Suprapubic skin (tissue), 4 donors: Measurements from ENCODE around the gene LPXN. TPM values are rescaled to one million over a fixed set of nuclear protein-coding genes. Genes with fewer than 3 reads are reported as not detected.
"Not testable (repeated sequence)": the region's sequence is repeated elsewhere in the genome, so short reads cannot be mapped to it uniquely, and the experiment has no call there.

Experiments used
- DNase-seq, 2 donors: peaks; one replicate each; pipeline ENCODE4 v3.0.0-alpha.2; 2019; ENCODE audit warnings: low spot score in 2 of 2
- H3K27ac ChIP-seq: fragments of 200-600 bp; sonication (generic); one replicate; pipeline ENCODE4 v1.5.1; 2019
- H3K27me3 ChIP-seq: fragments of 200-600 bp; sonication (generic); one replicate; pipeline ENCODE4 v1.5.1; 2019
- H3K36me3 ChIP-seq: fragments of 200-600 bp; sonication (generic); one replicate; pipeline ENCODE4 v1.5.1; 2019
- H3K4me1 ChIP-seq: fragments of 200-600 bp; sonication (generic); one replicate; pipeline ENCODE4 v1.5.1; 2019
- H3K4me3 ChIP-seq: fragments of 200-600 bp; sonication (generic); one replicate; pipeline ENCODE4 v1.5.1; 2019; ENCODE audit warnings: mild to moderate bottlenecking
- H3K9me3 ChIP-seq: fragments of 200-600 bp; sonication (generic); one replicate; pipeline ENCODE4 v1.5.1; 2019
- EP300 ChIP-seq: sonication (generic); formaldehyde crosslinking; IDR thresholded peaks from one replicate; pipeline ENCODE4 v1.6.1; 2017; ENCODE audit warnings: antibody characterized with exemption
- POLR2A ChIP-seq, 2 donors: fragments of 450-650 bp; IDR thresholded peaks; one replicate each; pipeline ENCODE4 v1.6.1; 2017; ENCODE audit warnings: antibody characterized with exemption in 2 of 2, mild to moderate bottlenecking in 2 of 2, moderate library complexity in 2 of 2
- POLR2AphosphoS5 ChIP-seq, 3 donors: sonication (generic); formaldehyde crosslinking; IDR thresholded peaks; one replicate each; pipeline ENCODE4 v1.6.1; 2017; ENCODE audit warnings: antibody characterized with exemption in 3 of 3
- WGBS: methylation state at CpG from one replicate; pipeline ENCODE4 v1.1.5; 2018; 5-methylcytosine and 5-hydroxymethylcytosine counted together
- total RNA-seq, 4 donors: library from RNA; depleted of rRNA; stranded (reverse); fragments of >200 nt; gene quantifications; one replicate each; pipeline ENCODE4 v1.1.0, GENCODE V29; 2016
- TF ChIP-seq, protein P1 (sequence below), 2 donors: fragments of 200-600 bp in 1 of 2; fragments of 450-650 bp in 1 of 2; sonication (generic) in 1 of 2; IDR thresholded peaks; one replicate each; pipeline ENCODE4 v1.5.1; 2016 to 2019; ENCODE audit warnings: antibody characterized with exemption in 2 of 2, mild to moderate bottlenecking in 1 of 2, moderate library complexity in 1 of 2

The LPXN gene
- total RNA-seq, 4 donors from 2014 or later: 2.9 to 5.5 (median 4.0) TPM

DNA sequence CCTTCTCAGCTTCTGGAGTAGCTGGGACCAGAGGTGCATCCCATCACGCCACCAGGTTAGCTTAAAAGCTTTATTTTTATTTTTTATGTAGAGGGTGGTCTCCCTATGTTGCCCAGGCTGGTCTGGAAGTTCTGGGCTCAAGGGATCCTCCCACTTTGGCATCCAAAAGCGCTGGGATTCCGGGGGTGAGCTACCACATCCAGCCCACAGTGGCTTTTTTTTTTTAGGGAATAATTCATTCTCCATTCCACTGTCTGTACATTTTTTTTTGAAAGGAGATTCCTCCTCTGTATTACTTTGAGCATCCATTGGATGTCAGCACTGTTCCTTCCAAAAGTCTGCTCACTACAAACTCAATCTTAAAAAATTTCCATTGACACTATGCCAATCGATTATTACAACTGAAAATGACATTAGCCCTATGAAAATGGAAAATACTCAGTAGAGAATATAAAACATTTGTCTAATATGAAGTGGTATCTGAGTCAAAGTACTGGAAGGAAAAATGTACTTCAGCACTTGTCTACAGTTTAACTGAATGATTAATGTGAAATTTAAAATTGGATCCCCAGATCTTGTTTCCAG is 1.3 kb upstream of the LPXN start:
- 15% methylated on average over 4 of the region's 4 CpGs for WGBS
- H3K4me1 ChIP-seq: peaks cover 70% of the 10 kb centered on the region
- H3K27ac ChIP-seq: peak overlapping the region; percentile 100
- no peaks in the 10 kb centered on the region for H3K9me3 ChIP-seq
- H3K36me3 ChIP-seq: no peaks in the 10 kb centered on the region
- H3K4me3 ChIP-seq: peak overlapping the region; percentile 99
- TF ChIP-seq, protein P1, sequence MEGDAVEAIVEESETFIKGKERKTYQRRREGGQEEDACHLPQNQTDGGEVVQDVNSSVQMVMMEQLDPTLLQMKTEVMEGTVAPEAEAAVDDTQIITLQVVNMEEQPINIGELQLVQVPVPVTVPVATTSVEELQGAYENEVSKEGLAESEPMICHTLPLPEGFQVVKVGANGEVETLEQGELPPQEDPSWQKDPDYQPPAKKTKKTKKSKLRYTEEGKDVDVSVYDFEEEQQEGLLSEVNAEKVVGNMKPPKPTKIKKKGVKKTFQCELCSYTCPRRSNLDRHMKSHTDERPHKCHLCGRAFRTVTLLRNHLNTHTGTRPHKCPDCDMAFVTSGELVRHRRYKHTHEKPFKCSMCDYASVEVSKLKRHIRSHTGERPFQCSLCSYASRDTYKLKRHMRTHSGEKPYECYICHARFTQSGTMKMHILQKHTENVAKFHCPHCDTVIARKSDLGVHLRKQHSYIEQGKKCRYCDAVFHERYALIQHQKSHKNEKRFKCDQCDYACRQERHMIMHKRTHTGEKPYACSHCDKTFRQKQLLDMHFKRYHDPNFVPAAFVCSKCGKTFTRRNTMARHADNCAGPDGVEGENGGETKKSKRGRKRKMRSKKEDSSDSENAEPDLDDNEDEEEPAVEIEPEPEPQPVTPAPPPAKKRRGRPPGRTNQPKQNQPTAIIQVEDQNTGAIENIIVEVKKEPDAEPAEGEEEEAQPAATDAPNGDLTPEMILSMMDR (IDR thresholded peaks at IDR 0.05): peak; percentile 8 to 32
- TF ChIP-seq POLR2AphosphoS5 (IDR thresholded peaks at IDR 0.05): no peak
- DNase-seq: no peak
- no peaks in the 10 kb centered on the region for H3K27me3 ChIP-seq

DNA sequence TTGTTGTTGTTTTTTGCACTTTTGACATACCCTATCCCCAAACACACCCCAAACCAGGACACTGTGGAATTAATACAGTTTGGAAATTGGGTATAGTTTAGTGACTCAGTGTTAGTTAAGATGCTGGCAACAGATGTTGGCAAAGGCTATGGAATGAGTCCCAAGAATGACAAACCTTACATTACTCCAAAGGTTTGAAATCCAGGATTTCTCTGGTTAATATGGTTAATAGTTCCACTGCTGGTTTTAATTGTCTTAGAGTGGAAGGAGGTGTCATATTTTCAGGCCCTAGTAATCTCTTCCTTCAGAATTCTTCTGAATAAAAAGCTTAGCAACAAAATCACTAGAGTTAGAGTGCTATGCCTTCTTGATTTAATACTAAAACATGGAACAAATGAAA is 775 bp downstream of the LPXN start:
- Histone ChIP-seq H3K36me3 (peaks cover 2% of the 10 kb centered on the region), H3K4me3 (no peak overlapping the region), H3K9me3 (no peaks in the 10 kb centered on the region), H3K27me3 (no peaks in the 10 kb centered on the region), H3K4me1 (peaks cover 50% of the 10 kb centered on the region), H3K27ac (peak overlapping the region; percentile 100)
- DNase-seq: no peak
- TF ChIP-seq POLR2A (IDR thresholded peaks at IDR 0.05): no peak
- no peak for TF ChIP-seq EP300
- TF ChIP-seq, protein P1 (IDR thresholded peaks at IDR 0.05): no peak
- TF ChIP-seq POLR2AphosphoS5 (IDR thresholded peaks at IDR 0.05): no peak

DNA sequence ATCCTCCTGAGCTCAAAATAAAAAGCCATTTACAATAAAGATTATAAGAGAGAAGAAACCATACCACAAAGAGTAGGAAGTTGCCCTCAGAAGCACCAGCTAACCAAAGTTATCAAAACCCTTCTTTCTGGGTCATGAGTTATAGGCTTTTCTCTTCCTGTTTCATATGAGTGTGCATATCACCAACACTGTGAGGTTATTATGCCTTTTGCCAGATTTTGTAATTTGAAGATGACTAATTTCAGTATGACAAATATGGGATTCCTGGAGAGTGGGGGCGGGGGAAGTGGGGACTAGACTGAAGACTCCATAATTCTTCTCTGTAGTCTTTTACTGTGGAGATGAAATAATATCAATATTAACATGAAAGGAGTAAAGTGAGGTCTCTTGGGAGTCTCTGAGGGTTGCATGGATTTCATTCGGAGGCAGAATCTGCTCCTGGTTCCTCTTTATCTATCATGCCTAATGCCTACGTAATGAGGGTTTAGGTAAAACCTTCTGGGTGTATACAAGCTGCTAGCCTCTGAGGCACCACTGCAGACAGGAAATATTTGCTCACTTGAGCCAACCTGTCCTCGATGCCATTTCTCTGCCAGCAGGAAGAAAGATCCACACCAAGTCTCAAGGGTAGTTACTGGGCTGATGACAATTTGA is 2.1 kb downstream of the LPXN start:
- H3K27me3 ChIP-seq: no peaks in the 10 kb centered on the region
- peak; percentile 86 to 89 for DNase-seq
- peaks cover 14% of the 10 kb centered on the region for H3K36me3 ChIP-seq
- WGBS: 21% methylated on average over 4 of the region's 4 CpGs
- peak overlapping the region; percentile 100 for H3K27ac ChIP-seq
- peaks cover 50% of the 10 kb centered on the region for H3K4me1 ChIP-seq
- no peaks in the 10 kb centered on the region for H3K9me3 ChIP-seq
- TF ChIP-seq, protein P1 (IDR thresholded peaks at IDR 0.05): no peak
- TF ChIP-seq POLR2A (IDR thresholded peaks at IDR 0.05) (no peak), EP300 (no peak), POLR2AphosphoS5 (IDR thresholded peaks at IDR 0.05) (no peak)
- peak overlapping the region; percentile 28 for H3K4me3 ChIP-seq

DNA sequence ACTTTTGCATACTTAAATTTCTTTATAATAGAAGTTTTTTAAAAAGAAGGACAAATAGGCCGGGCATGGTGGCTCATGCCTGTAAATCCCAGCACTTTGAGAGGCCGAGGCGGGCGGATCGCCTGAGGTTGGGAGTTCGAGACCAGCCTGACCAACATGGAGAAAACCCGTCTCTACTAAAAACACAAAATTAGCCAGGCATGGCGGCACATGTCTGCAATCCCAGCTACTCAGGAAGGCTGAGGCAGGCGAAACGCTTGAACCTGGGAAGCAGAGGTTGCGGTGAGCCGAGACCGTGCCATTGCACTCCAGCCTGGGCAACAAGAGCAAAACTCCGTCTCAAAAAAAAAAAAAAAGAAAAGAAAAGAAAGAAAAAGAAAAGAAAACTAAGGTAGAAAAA is 2.8 kb downstream of the LPXN start:
- 92% methylated on average over 14 of the region's 14 CpGs for WGBS
- H3K27ac ChIP-seq: peak overlapping the region; percentile 100
- not testable (repeated sequence) for H3K27me3 ChIP-seq, H3K9me3 ChIP-seq, DNase-seq
- H3K4me1 ChIP-seq: peaks cover 55% of the 10 kb centered on the region
- peak overlapping the region; percentile 28 for H3K4me3 ChIP-seq
- peaks cover 14% of the 10 kb centered on the region for H3K36me3 ChIP-seq

DNA sequence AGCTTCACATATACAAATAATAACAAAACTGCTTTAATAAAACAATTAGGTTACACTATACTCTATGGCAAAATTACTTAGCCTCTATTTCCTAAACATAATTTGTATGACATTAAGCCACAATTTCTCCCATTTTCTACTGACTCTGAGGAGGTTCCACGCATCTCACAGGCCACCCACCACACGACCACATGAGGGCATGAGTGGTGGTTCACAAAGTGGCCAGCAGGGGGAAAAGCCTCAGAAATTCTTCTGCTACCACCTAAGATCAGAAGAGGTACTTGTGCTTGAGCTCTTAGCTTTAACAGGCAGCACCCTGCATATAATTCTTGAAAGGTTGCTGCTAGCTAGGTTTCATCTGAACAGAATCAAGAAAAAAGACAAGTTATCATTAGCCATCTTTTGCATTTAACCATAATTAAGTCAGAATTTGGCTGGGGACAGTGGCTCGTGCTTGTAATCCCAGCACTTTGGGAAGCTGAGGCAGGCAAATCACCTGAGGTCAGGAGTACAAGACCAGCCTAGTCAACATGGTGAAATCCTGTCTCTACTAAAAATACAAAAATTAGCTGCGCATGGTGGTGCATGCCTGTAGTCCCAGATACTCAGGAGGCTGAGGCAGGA is 7.7 kb downstream of the LPXN start:
- no peak overlapping the region for H3K27ac ChIP-seq
- no peak for TF ChIP-seq POLR2A (IDR thresholded peaks at IDR 0.05)
- TF ChIP-seq, protein P1 (IDR thresholded peaks at IDR 0.05): peak; percentile 49 to 73
- no peak overlapping the region for H3K4me3 ChIP-seq
- peak in 1 of 2 donors; percentile 66 for DNase-seq
- peaks cover 19% of the 10 kb centered on the region for H3K36me3 ChIP-seq
- H3K27me3 ChIP-seq: no peaks in the 10 kb centered on the region
- H3K4me1 ChIP-seq: peaks cover 9% of the 10 kb centered on the region
- H3K9me3 ChIP-seq: no peaks in the 10 kb centered on the region
- WGBS: 49% methylated on average over 4 of the region's 4 CpGs
